SK-N-SH (cell line): ENCODE results near the gene CNTNAP3.
"Not testable (repeated sequence)": the region's sequence is repeated elsewhere in the genome, so short reads cannot be mapped to it uniquely, and the experiment has no call there.

Experiments
- CTCF ChIP-seq: fragments of 200-600 bp; sonication (generic); IDR thresholded peaks from 2 replicates; pipeline ENCODE4 v1.6.1; 2017; ENCODE audit warnings: antibody characterized with exemption, mild to moderate bottlenecking, moderate library complexity
- EP300 ChIP-seq, 2 experiments: IDR thresholded peaks; 2 replicates each; pipeline versions ENCODE4 v1.4.0 to v1.6.1; 2012; ENCODE audit warnings: borderline replicate concordance in 1 of 2, low read depth in 1 of 2, low read length in 1 of 2
- FOXM1 ChIP-seq: IDR thresholded peaks from 2 replicates; pipeline ENCODE4 v1.4.0; 2012; ENCODE audit warnings: low read depth, mild to moderate bottlenecking
- MEF2A ChIP-seq: IDR thresholded peaks from 2 replicates; pipeline ENCODE4 v1.4.0; 2012; ENCODE audit warnings: low read depth, borderline replicate concordance
- MXI1 ChIP-seq: IDR thresholded peaks from 2 replicates; pipeline ENCODE4 v1.6.1; 2012; ENCODE audit warnings: mild to moderate bottlenecking, low read depth, low read length, improper control_type of control experiment
- POLR2AphosphoS5 ChIP-seq: IDR thresholded peaks from 2 replicates; pipeline ENCODE4 v1.6.1; 2012; ENCODE audit warnings: low read depth, low read length
- RAD21 ChIP-seq: IDR thresholded peaks from 2 replicates; pipeline ENCODE4 v1.6.1; 2012; ENCODE audit warnings: mild to moderate bottlenecking, low read length
- SIN3A ChIP-seq: IDR thresholded peaks from 2 replicates; pipeline ENCODE4 v1.6.1; 2012; ENCODE audit warnings: low read depth, mild to moderate bottlenecking, low read length, moderate library complexity, borderline replicate concordance
- SMC3 ChIP-seq: IDR thresholded peaks from 2 replicates; pipeline ENCODE4 v1.6.1; 2012; ENCODE audit warnings: low read depth, low read length, improper control_type of control experiment
- TEAD4 ChIP-seq: IDR thresholded peaks from 2 replicates; pipeline ENCODE4 v1.4.0; 2012; ENCODE audit warnings: mild to moderate bottlenecking, borderline replicate concordance; ENCODE audit not compliant: insufficient read depth
- USF1 ChIP-seq: IDR thresholded peaks from 2 replicates; pipeline ENCODE4 v1.4.0; 2012; ENCODE audit warnings: low read depth, borderline replicate concordance
- YY1 ChIP-seq: IDR thresholded peaks from 2 replicates; pipeline ENCODE4 v1.4.0; 2012; ENCODE audit warnings: low read depth, mild to moderate bottlenecking

GRCh38 chr9:39039148-39039547 is 248.8 kb downstream of the CNTNAP3 start:
- not testable (repeated sequence) for TF ChIP-seq CTCF; EP300 (IDR thresholded peaks at IDR 0.05; ENCODE audit: borderline replicate concordance in 1 of 2, low read depth in 1 of 2, low read length in 1 of 2); USF1; MEF2A; POLR2AphosphoS5; YY1; SMC3; RAD21; FOXM1; SIN3A; TEAD4; MXI1
